Neuronal stem cell (in vitro differentiated cells): Measurements from ENCODE around the gene C20orf141.
"Not testable (repeated sequence)": the region's sequence is repeated elsewhere in the genome, so short reads cannot be mapped to it uniquely, and the experiment has no call there.

Experiments used
- DNase-seq: peaks from one replicate; pipeline ENCODE4 v3.0.0-alpha.2; 2013; ENCODE audit warnings: low spot score
- H2AFZ ChIP-seq: one replicate; pipeline ENCODE4 v1.6.1; 2013; ENCODE audit warnings: mild to moderate bottlenecking, low read length, inconsistent platforms
- H2AK5ac ChIP-seq: 2 replicates; pipeline ENCODE4 v1.6.1; 2013; ENCODE audit warnings: low read depth, mild to moderate bottlenecking, inconsistent platforms, low read length, moderate library complexity, mixed read lengths
- H2BK120ac ChIP-seq: 2 replicates; pipeline ENCODE4 v1.6.1; 2013; ENCODE audit warnings: low read depth, mild to moderate bottlenecking, inconsistent platforms, low read length, moderate library complexity, mixed read lengths
- H2BK12ac ChIP-seq: one replicate; pipeline ENCODE4 v1.6.1; 2013; ENCODE audit warnings: low read length, inconsistent platforms
- H2BK15ac ChIP-seq: 2 replicates; pipeline ENCODE4 v1.6.1; 2013; ENCODE audit warnings: mild to moderate bottlenecking, low read length, inconsistent platforms, mixed read lengths
- H2BK5ac ChIP-seq: one replicate; pipeline ENCODE4 v1.6.1; 2013; ENCODE audit warnings: inconsistent platforms, mild to moderate bottlenecking, low read length, moderate library complexity
- H3K14ac ChIP-seq: one replicate; pipeline ENCODE4 v1.6.1; 2013; ENCODE audit warnings: low read length, inconsistent platforms
- H3K18ac ChIP-seq: 2 replicates; pipeline ENCODE4 v1.6.1; 2013; ENCODE audit warnings: low read length, inconsistent platforms
- H3K23ac ChIP-seq: 2 replicates; pipeline ENCODE4 v1.6.1; 2013; ENCODE audit warnings: low read depth, mild to moderate bottlenecking, mixed read lengths, low read length, inconsistent platforms; ENCODE audit not compliant: poor library complexity
- H3K27ac ChIP-seq: replicated peaks from 3 replicates; pipeline ENCODE4 v1.5.1; 2013; ENCODE audit warnings: low read length, inconsistent platforms
- H3K27me3 ChIP-seq, 3 experiments: 2 replicates each; pipeline ENCODE4 v1.6.1; 2013; ENCODE audit warnings: low read length in 3 of 3, mild to moderate bottlenecking in 2 of 3, inconsistent platforms in 1 of 3, low read depth in 1 of 3, mixed read lengths in 1 of 3, moderate library complexity in 1 of 3; ENCODE audit not compliant: control insufficient read depth in 3 of 3, insufficient read depth in 3 of 3
- H3K36me3 ChIP-seq, 2 donors: replicated peaks in 1 of 2; 2 replicates each; pipeline ENCODE4 v1.6.1; 2013; ENCODE audit warnings: low read length in 2 of 2; ENCODE audit not compliant: control insufficient read depth in 2 of 2, insufficient read depth in 2 of 2
- H3K4ac ChIP-seq: 2 replicates; pipeline ENCODE4 v1.6.1; 2013; ENCODE audit warnings: inconsistent platforms, mild to moderate bottlenecking, low read length, moderate library complexity
- H3K4me1 ChIP-seq, 2 donors: 1 replicate in 1 of 2; 2 replicates in 1 of 2; pipeline ENCODE4 v1.6.1; 2013; ENCODE audit warnings: low read length in 2 of 2, low read depth in 1 of 2; ENCODE audit not compliant: control insufficient read depth in 2 of 2, insufficient read depth in 1 of 2
- H3K4me2 ChIP-seq: one replicate; pipeline ENCODE4 v1.6.1; 2013; ENCODE audit warnings: mild to moderate bottlenecking, low read length, inconsistent platforms; ENCODE audit not compliant: insufficient read depth, poor library complexity, severe bottlenecking
- H3K4me3 ChIP-seq, 2 donors: 2 replicates each; pipeline ENCODE4 v1.5.1; 2013; ENCODE audit warnings: low read length in 2 of 2, mild to moderate bottlenecking in 2 of 2, inconsistent platforms in 1 of 2, moderate library complexity in 1 of 2
- H3K79me1 ChIP-seq: one replicate; pipeline ENCODE4 v1.6.1; 2013; ENCODE audit warnings: low read depth, mild to moderate bottlenecking, inconsistent platforms, low read length, moderate library complexity
- H3K9ac ChIP-seq: one replicate; pipeline ENCODE4 v1.6.1; 2013; ENCODE audit warnings: mild to moderate bottlenecking, low read depth, low read length, inconsistent platforms; ENCODE audit not compliant: poor library complexity
- H3K9me3 ChIP-seq, 2 donors: replicated peaks in 1 of 2; 2 replicates each; pipeline versions ENCODE3 to v1.6.1; 2013; ENCODE audit warnings: low read length in 2 of 2, mild to moderate bottlenecking in 2 of 2, inconsistent platforms in 1 of 2, low read depth in 1 of 2, mixed read lengths in 1 of 2, moderate library complexity in 1 of 2; ENCODE audit not compliant: control insufficient read depth in 2 of 2, insufficient read depth in 1 of 2
- H4K8ac ChIP-seq: one replicate; pipeline ENCODE4 v1.6.1; 2013; ENCODE audit warnings: low read depth, mild to moderate bottlenecking, inconsistent platforms, low read length, moderate library complexity
- H4K91ac ChIP-seq: one replicate; pipeline ENCODE4 v1.6.1; 2013; ENCODE audit warnings: low read length, low read depth, mild to moderate bottlenecking, inconsistent platforms; ENCODE audit not compliant: poor library complexity
- WGBS, 2 donors: extraction: QIAGEN DNeasy Blood & Tissue Kit; methylation state at CpG; one replicate each; pipeline ENCODE4 v1.1.7; 2013; ENCODE audit warnings: missing lambda C conversion rate in 2 of 2, mixed read lengths in 1 of 2; ENCODE audit not compliant: insufficient read length in 2 of 2, insufficient replicate concordance in 1 of 2; ENCODE audit errors: extremely low coverage in 2 of 2; 5-methylcytosine and 5-hydroxymethylcytosine counted together

The C20orf141 gene

GRCh38 chr20:2831206-2831605 is 16.4 kb downstream of the C20orf141 start:
- not testable (repeated sequence) for H3K9ac ChIP-seq, H2BK120ac ChIP-seq, H4K8ac ChIP-seq, DNase-seq, H3K4me1 ChIP-seq, H3K9me3 ChIP-seq, H3K18ac ChIP-seq, H4K91ac ChIP-seq, H3K27ac ChIP-seq, H2BK5ac ChIP-seq, H3K4me2 ChIP-seq, H3K4me3 ChIP-seq, H3K14ac ChIP-seq, H3K23ac ChIP-seq, H2AFZ ChIP-seq, H3K4ac ChIP-seq, H2BK12ac ChIP-seq, H2AK5ac ChIP-seq, H2BK15ac ChIP-seq, H3K79me1 ChIP-seq
- H3K36me3 ChIP-seq, result peaks cover 5 to 15% of the 10 kb centered on the region in 2 donors
- no CpG with 5 or more reads among the region's 7 CpGs for WGBS, 2 donors
- H3K27me3 ChIP-seq, result peaks cover 0 to 10% (median 0%) of the 10 kb centered on the region in 3 experiments

- H3K4ac ChIP-seq, result no peak overlapping the region
- H3K18ac ChIP-seq, result no peak overlapping the region
- H3K9me3 ChIP-seq, result peaks cover 0 to 4% of the 10 kb centered on the region in 2 donors
- H3K79me1 ChIP-seq, result no peaks in the 10 kb centered on the region
- H4K91ac ChIP-seq, result no peak overlapping the region
- H3K27me3 ChIP-seq, result no peaks in the 10 kb centered on the region
- no peak overlapping the region for H2BK5ac ChIP-seq
- no peak overlapping the region for H2AK5ac ChIP-seq
- H2BK120ac ChIP-seq, result no peak overlapping the region
- H3K14ac ChIP-seq, result no peak overlapping the region
- H3K4me1 ChIP-seq, result peaks cover 0 to 2% of the 10 kb centered on the region in 2 donors
- WGBS, 2 donors, result no CpG with 5 or more reads among the region's 1 CpG
- no peak overlapping the region for H3K23ac ChIP-seq
- H3K4me3 ChIP-seq, result no peak overlapping the region
- H2BK15ac ChIP-seq, result no peak overlapping the region
- H4K8ac ChIP-seq, result no peak overlapping the region
- H2BK12ac ChIP-seq, result no peak overlapping the region
- peaks cover 13 to 39% of the 10 kb centered on the region in 2 donors for H3K36me3 ChIP-seq
- no peak overlapping the region for H3K4me2 ChIP-seq
- no peak overlapping the region for H3K9ac ChIP-seq
- no peak overlapping the region for H2AFZ ChIP-seq
- DNase-seq, result no peak
- no peak overlapping the region for H3K27ac ChIP-seq
Measured at GRCh38 chr20:2833761-2834160, 19.0 kb downstream of the C20orf141 start.

GRCh38 chr20:2834401-2835110 is 19.8 kb downstream of the C20orf141 start:
- no peak overlapping the region for H2BK120ac ChIP-seq
- H3K4me1 ChIP-seq, result peaks cover under 1 to 2% of the 10 kb centered on the region in 2 donors
- no peak overlapping the region for H3K23ac ChIP-seq
- H3K9me3 ChIP-seq, result peaks cover 0 to 4% of the 10 kb centered on the region in 2 donors
- H3K9ac ChIP-seq, result no peak overlapping the region
- WGBS, 2 donors, result no CpG with 5 or more reads among the region's 14 CpGs
- no peak overlapping the region for H2BK15ac ChIP-seq
- no peak overlapping the region for H3K4me3 ChIP-seq
- H3K4me2 ChIP-seq, result no peak overlapping the region
- no peak overlapping the region for H3K27ac ChIP-seq
- H2BK12ac ChIP-seq, result no peak overlapping the region
- H2AFZ ChIP-seq, result no peak overlapping the region
- peaks cover 13 to 45% of the 10 kb centered on the region in 2 donors for H3K36me3 ChIP-seq
- H4K8ac ChIP-seq, result no peak overlapping the region
- no peak overlapping the region for H4K91ac ChIP-seq
- H2AK5ac ChIP-seq, result no peak overlapping the region
- H3K79me1 ChIP-seq, result no peaks in the 10 kb centered on the region
- no peak overlapping the region for H2BK5ac ChIP-seq
- no peaks in the 10 kb centered on the region for H3K27me3 ChIP-seq
- no peak overlapping the region for H3K4ac ChIP-seq
- no peak for DNase-seq
- H3K14ac ChIP-seq, result no peak overlapping the region
- H3K18ac ChIP-seq, result no peak overlapping the region

GRCh38 chr20:2835331-2835796 is 20.6 kb downstream of the C20orf141 start:
- Histone ChIP-seq H3K9ac (no peak overlapping the region), H3K4me3 (no peak overlapping the region), H3K4me1 (peaks cover 7 to 8% of the 10 kb centered on the region in 2 donors), H3K36me3 (peaks cover 13 to 45% of the 10 kb centered on the region in 2 donors), H2BK5ac (no peak overlapping the region), H3K9me3 (peaks cover 0 to 4% of the 10 kb centered on the region in 2 donors), H2BK15ac (no peak overlapping the region), H3K18ac (no peak overlapping the region), H2AFZ (no peak overlapping the region), H3K4ac (no peak overlapping the region), H4K8ac (no peak overlapping the region), H3K79me1 (peaks cover 3% of the 10 kb centered on the region), H3K27me3 (no peaks in the 10 kb centered on the region), H3K23ac (no peak overlapping the region), H3K27ac (no peak overlapping the region), H3K4me2 (no peak overlapping the region), H2BK12ac (no peak overlapping the region), H2BK120ac (no peak overlapping the region), H3K14ac (no peak overlapping the region), H2AK5ac (no peak overlapping the region), H4K91ac (no peak overlapping the region)
- no CpG with 5 or more reads among the region's 6 CpGs for WGBS, 2 donors
- DNase-seq, result no peak
